Body of pancreas (tissue), 4 donors: Measurements from ENCODE around the gene GCNT3. TPM values are rescaled to one million over a fixed set of nuclear protein-coding genes. Genes with fewer than 3 reads are reported as not detected.

Source experiments
- ATAC-seq: fragments of 150-250 bp; one replicate; pipeline ENCODE4 v1.9.1; 2016
- DNase-seq, 4 donors: peaks; one replicate each; pipeline ENCODE4 v3.0.0-alpha.2; 2019
- H3K27ac ChIP-seq, 4 donors: fragments of 200-600 bp; sonication (generic); 1 replicate in 3 of 4; 2 replicates in 1 of 4; pipeline versions ENCODE4 v1.5.1 to v1.6.1; 2016 to 2019; ENCODE audit warnings: mild to moderate bottlenecking in 1 of 4, mixed read lengths in 1 of 4, moderate library complexity in 1 of 4
- H3K27me3 ChIP-seq, 2 donors: fragments of 200-600 bp; sonication (generic); one replicate each; pipeline ENCODE4 v1.6.0; 2016; ENCODE audit warnings: mild to moderate bottlenecking in 1 of 2
- H3K36me3 ChIP-seq, 2 donors: fragments of 200-600 bp; sonication (generic); replicated peaks in 1 of 2; 2 replicates each; pipeline ENCODE4 v1.5.1; 2016; ENCODE audit warnings: low read depth in 2 of 2; ENCODE audit not compliant: insufficient read depth in 1 of 2
- H3K4me1 ChIP-seq: fragments of 200-600 bp; sonication (generic); one replicate; pipeline ENCODE4 v1.6.0; 2016
- H3K4me3 ChIP-seq, 2 donors: fragments of 200-600 bp; sonication (generic); 1 replicate in 1 of 2; 2 replicates in 1 of 2; pipeline ENCODE4 v1.5.1; 2016 to 2019
- H3K9me3 ChIP-seq, 3 donors: fragments of 200-600 bp; sonication (generic); 1 replicate in 2 of 3; 2 replicates in 1 of 3; pipeline ENCODE4 v1.5.1; 2016
- POLR2A ChIP-seq, 3 donors: fragments of 450-650 bp; IDR thresholded peaks; one replicate each; pipeline ENCODE4 v1.6.1; 2016; ENCODE audit warnings: antibody characterized with exemption in 3 of 3, mild to moderate bottlenecking in 2 of 3
- WGBS, 2 donors: methylation state at CpG; one replicate each; pipeline ENCODE4 v1.1.5; 2017; 5-methylcytosine and 5-hydroxymethylcytosine counted together
- intact Hi-C: fragments of 100-400 bp; cut with DNase I; formaldehyde crosslinking; loops from one replicate; pipeline ENCODE4 v1.15.1; 2023
- total RNA-seq, 2 donors: library from RNA; depleted of rRNA; stranded (reverse); fragments of >200 nt; gene quantifications; one replicate each; pipeline ENCODE4 v1.1.0, GENCODE V29; 2016
- TF ChIP-seq, protein P1 (sequence below), 7 experiments: fragments of 450-650 bp in 4 of 7; fragments of 200-600 bp in 3 of 7; sonication (generic) in 3 of 7; IDR thresholded peaks; one replicate each; pipeline ENCODE4 v1.5.1; 2016 to 2019; ENCODE audit warnings: antibody characterized with exemption in 7 of 7

The GCNT3 gene
- total RNA-seq, 2 donors from 2014 or later, result 0.66 to 1.3 TPM

DNA sequence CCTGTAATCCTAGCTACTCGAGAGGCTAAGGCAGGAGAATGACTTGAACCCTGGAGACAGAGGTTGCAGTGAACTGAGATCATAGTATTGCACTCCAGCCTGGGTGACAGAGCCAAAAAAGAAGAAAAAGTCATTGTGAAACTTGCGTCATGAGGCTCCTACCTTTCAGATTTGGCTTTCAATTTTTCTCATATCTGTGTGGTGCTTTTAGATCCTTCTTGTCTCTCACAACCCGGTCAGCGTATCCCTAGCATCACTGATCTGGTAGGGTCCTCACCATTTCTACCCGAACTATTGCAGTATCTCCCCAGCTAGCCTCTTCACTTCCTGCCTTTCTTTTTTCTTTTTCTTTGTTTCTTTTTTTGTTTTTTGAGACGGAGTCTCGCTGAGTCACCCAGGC lies 21.6 kb upstream of the GCNT3 start:
- peaks cover 23% of the 10 kb centered on the region for H3K4me1 ChIP-seq
- H3K27me3 ChIP-seq, result no peaks in the 10 kb centered on the region
- intact Hi-C loops, result no loop called here
- WGBS, 2 donors, result 78% methylated on average over 7 of the region's 7 CpGs
- no peak for TF ChIP-seq POLR2A (IDR thresholded peaks at IDR 0.05)
- TF ChIP-seq, protein P1, sequence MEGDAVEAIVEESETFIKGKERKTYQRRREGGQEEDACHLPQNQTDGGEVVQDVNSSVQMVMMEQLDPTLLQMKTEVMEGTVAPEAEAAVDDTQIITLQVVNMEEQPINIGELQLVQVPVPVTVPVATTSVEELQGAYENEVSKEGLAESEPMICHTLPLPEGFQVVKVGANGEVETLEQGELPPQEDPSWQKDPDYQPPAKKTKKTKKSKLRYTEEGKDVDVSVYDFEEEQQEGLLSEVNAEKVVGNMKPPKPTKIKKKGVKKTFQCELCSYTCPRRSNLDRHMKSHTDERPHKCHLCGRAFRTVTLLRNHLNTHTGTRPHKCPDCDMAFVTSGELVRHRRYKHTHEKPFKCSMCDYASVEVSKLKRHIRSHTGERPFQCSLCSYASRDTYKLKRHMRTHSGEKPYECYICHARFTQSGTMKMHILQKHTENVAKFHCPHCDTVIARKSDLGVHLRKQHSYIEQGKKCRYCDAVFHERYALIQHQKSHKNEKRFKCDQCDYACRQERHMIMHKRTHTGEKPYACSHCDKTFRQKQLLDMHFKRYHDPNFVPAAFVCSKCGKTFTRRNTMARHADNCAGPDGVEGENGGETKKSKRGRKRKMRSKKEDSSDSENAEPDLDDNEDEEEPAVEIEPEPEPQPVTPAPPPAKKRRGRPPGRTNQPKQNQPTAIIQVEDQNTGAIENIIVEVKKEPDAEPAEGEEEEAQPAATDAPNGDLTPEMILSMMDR (IDR thresholded peaks at IDR 0.05), result no peak
- no peaks in the 10 kb centered on the region for H3K9me3 ChIP-seq
- ATAC-seq (no peak), DNase-seq (no peak)
- no peak overlapping the region for H3K4me3 ChIP-seq
- H3K36me3 ChIP-seq, result no peaks in the 10 kb centered on the region
- H3K27ac ChIP-seq, result no peak overlapping the region

DNA sequence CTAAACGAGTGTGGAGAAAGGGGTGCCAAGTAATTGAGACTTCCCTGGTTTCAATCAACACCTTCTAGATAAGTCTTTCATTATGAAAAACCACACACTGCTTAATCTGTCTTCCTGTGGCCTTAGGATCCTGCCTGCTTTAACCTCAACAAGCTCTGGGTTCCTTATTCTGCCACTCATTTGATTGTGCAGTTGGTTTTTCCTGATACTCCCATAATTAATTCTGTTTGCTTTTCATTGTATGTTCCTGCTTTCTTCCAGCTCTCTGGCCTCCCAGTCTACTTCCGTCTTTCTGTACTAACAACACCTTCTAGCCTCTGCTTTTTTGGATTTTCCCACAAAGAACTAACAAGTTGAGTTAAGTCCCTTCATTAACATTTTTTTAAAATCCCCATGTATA lies 20.2 kb upstream of the GCNT3 start:
- H3K4me1 ChIP-seq, result peaks cover 32% of the 10 kb centered on the region
- TF ChIP-seq, protein P1 (IDR thresholded peaks at IDR 0.05), result no peak
- no peak for TF ChIP-seq POLR2A (IDR thresholded peaks at IDR 0.05)
- intact Hi-C loops, result no loop called here
- no peaks in the 10 kb centered on the region for H3K36me3 ChIP-seq
- 23 to 29% methylated on average over 2 of the region's 2 CpGs for WGBS, 2 donors
- H3K27ac ChIP-seq, result peak overlapping the region in 2 of 4 donors; percentile 9 to 63
- no peak for ATAC-seq
- H3K9me3 ChIP-seq, result no peaks in the 10 kb centered on the region
- no peaks in the 10 kb centered on the region for H3K27me3 ChIP-seq
- no peak for DNase-seq
- H3K4me3 ChIP-seq, result no peak overlapping the region

DNA sequence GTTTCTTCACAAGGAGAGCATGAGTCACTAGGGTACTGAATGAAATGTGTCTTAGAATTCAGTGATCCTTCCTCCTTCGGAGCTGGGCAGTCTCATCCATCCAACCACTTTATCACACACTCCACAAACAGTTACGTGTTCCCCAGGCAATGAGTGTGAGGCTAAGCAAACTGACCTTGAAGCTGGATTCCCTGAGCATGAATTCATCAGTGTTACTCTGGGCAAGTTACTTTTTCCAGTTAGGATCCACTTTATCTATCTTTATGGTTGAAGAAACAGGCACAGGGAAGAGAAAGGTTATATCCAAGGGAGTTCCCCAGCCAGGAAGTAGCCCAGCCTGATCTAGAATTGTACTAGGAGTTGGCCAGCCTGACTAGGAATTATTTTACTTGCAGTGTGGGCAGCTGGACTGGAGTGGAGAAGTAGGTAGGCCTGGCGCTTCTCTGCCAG lies 17.1 kb upstream of the GCNT3 start:
- H3K9me3 ChIP-seq, result no peaks in the 10 kb centered on the region
- TF ChIP-seq, protein P1 (IDR thresholded peaks at IDR 0.05), result no peak
- TF ChIP-seq POLR2A (IDR thresholded peaks at IDR 0.05), result no peak
- H3K4me3 ChIP-seq, result no peak overlapping the region
- no peaks in the 10 kb centered on the region for H3K27me3 ChIP-seq
- H3K27ac ChIP-seq, result peak overlapping the region in 3 of 4 donors; percentile 31 to 75 (median 71)
- no peaks in the 10 kb centered on the region for H3K36me3 ChIP-seq
- peak in 3 of 4 donors; percentile 13 to 52 (median 22) for DNase-seq
- intact Hi-C loops, result no loop called here
- H3K4me1 ChIP-seq, result peaks cover 21% of the 10 kb centered on the region
- WGBS, 2 donors, result 39 to 45% methylated on average over 3 of the region's 3 CpGs
- ATAC-seq, result peak; percentile 83

DNA sequence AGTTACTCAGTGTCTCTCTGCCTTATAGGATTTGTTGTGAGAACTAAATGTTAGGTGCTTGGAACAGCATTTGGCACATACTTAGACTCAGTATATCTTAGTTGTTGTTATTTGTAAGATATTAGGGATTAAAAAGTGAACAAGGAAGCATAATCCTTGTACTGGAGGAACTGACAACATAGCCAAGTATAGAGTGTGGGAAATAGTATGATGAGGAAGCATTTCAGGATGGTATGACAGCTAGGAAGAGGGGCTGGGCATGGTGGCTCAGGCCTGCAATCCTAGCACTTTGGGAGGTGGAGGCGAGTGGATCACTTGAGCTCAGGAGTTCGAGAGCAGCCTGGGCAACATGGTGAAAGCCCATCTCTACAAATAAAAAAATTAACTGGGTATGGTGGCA lies 16.6 kb upstream of the GCNT3 start:
- Histone ChIP-seq H3K4me1 (peaks cover 24% of the 10 kb centered on the region), H3K36me3 (no peaks in the 10 kb centered on the region), H3K4me3 (no peak overlapping the region), H3K27me3 (no peaks in the 10 kb centered on the region), H3K9me3 (no peaks in the 10 kb centered on the region), H3K27ac (peak overlapping the region in 3 of 4 donors; percentile 31 to 75 (median 71))
- ATAC-seq (no peak), DNase-seq (no peak)
- no peak for TF ChIP-seq POLR2A (IDR thresholded peaks at IDR 0.05)
- 81 to 94% methylated on average over 2 of the region's 2 CpGs for WGBS, 2 donors
- intact Hi-C loops, result no loop called here

DNA sequence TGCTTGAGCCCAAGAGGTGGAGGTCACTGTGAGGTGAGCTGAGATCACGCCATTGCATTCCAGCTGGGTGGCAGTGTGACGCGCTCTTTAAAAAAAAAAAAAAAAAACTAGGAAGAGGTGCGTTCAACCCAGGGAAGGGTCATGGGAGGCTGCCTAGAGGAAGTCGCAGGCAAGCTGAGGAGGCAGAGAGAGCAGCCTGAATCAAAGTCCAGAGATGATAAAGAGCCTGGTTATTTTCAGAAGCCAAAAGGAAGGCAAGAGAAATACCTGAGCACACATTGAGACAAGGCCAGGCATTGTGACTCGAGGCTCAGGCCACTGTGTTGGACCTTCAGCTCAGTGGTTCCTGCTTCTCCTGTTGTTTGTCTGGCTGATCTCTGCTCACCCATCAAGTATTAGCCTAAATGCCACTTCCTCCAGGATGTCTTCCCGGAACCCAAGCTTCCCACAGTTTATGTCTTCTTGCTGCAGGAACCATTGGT lies 16.1 kb upstream of the GCNT3 start:
- H3K4me3 ChIP-seq, result no peak overlapping the region
- no peak for ATAC-seq
- no peaks in the 10 kb centered on the region for H3K36me3 ChIP-seq
- peaks cover 24% of the 10 kb centered on the region for H3K4me1 ChIP-seq
- no peak for TF ChIP-seq POLR2A (IDR thresholded peaks at IDR 0.05)
- TF ChIP-seq, protein P1 (IDR thresholded peaks at IDR 0.05), result no peak
- H3K9me3 ChIP-seq, result no peaks in the 10 kb centered on the region
- intact Hi-C loops, result no loop called here
- no peak for DNase-seq
- no peaks in the 10 kb centered on the region for H3K27me3 ChIP-seq
- peak overlapping the region in 3 of 4 donors; percentile 31 to 75 (median 71) for H3K27ac ChIP-seq
- 74 to 87% methylated on average over 6 to 7 of the region's 7 CpGs for WGBS, 2 donors
